ENCODE results near the gene RFX7.
"Not testable (repeated sequence)": the region's sequence is repeated elsewhere in the genome, so short reads cannot be mapped to it uniquely, and the experiment has no call there.

Gene RFX7

DNA sequence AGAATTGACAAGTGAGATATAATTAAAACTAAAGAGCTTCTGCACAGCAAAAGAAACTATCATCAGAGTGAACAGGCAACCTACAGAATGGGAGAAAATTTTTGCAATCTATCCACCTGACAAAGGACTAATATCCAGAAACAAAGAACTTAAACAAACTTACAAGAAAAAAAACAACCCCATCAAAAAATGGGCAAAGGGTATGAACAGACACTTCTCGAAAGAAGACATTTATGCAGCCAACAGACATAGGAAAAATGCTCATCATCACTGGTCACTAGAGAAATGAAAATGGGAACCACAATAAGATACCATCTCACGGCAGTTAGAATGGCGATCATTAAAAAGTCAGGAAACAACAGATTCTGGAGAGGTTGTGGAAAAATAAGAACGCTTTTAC, 88.9 kb downstream of the RFX7 start:
- DNase-seq (ENCODE audit: low read depth, low spot score); H3K27ac ChIP-seq: not testable (repeated sequence)

GRCh38 chr15:56150204-56150603, 93.5 kb downstream of the RFX7 start:
- no peak for DNase-seq (ENCODE audit: low read depth, low spot score)
- no peak overlapping the region for H3K27ac ChIP-seq

- DNase-seq (ENCODE audit: low read depth, low spot score): no peak
These were observed 95.6 kb downstream of the RFX7 start for GRCh38 chr15:56148064-56148463.

GRCh38 chr15:56146756-56147155, 96.9 kb downstream of the RFX7 start:
- H3K27ac ChIP-seq: no peak overlapping the region
- no peak for DNase-seq (ENCODE audit: low read depth, low spot score)

More at GRCh38 chr15:56148064-56148463, 95.6 kb downstream of the RFX7 start:
- H3K27ac ChIP-seq: no peak overlapping the region

DNA sequence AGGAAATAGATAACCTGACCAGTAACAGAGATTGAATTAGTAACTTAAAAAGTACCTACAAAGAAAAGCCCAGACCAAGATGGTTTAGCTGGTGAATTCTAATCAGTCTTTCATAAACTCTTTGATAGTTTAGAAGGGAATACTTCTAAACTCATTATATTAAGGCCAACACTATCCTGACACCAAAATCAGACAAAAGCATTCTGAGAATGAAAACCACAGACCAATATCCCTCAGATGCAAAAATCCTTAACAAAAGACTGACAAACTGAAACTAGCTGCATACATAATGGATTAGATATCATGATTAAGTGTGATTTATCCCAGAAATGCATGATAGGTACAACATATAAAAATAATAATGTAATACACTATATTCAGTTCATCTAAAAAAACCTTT, 115.6 kb downstream of the RFX7 start:
- DNase-seq (ENCODE audit: low read depth, low spot score): no peak
- no peak overlapping the region for H3K27ac ChIP-seq

GRCh38 chr15:56126409-56126808, 117.3 kb downstream of the RFX7 start:
- no peak overlapping the region for H3K27ac ChIP-seq

DNA sequence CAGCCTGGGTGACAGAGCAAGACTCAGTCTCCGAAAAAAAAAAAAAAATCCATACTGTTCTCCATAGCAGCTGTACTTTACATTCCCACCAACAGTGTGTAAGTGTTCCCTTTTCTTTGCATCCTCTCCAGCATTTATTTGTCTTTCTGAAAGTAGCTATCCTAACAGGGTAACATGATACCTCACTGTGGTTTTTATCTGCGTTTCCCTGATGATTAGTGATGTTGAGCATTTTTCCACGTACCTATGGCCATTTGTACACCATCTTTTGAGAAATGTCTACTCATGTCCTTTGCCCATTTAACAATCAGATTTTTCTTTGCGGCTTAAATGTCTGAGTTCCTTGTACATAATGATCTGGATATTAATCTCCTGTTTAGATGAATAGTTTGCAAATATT, 119.3 kb downstream of the RFX7 start:
- no peak for DNase-seq (ENCODE audit: low read depth, low spot score)

More at GRCh38 chr15:56126409-56126808, 117.3 kb downstream of the RFX7 start:
- DNase-seq (ENCODE audit: low read depth, low spot score): no peak

DNA sequence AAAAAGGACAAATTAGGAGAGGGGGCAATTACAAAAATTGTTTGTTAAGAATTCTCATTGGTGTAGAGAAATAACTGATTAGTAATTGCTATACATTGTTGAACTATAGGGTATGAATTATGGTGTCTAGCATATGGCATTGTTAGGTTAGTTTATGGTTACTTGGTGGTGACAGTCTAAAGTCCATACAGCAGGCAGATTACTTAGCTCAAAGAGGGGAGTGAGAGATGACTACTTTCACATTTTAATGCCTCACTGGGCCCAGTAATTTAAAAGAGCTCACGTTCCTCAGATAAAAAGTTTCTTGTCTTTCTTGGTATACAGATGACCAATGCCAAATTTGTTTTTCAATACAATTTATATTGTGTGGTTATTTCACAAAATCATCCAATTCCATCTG, 137.8 kb downstream of the RFX7 start:
- no peak overlapping the region for H3K27ac ChIP-seq
- DNase-seq (ENCODE audit: low read depth, low spot score): no peak

More for the DNA sequence above, 119.3 kb downstream of the RFX7 start:
- H3K27ac ChIP-seq: no peak overlapping the region

GRCh38 chr15:56102441-56102840, 141.2 kb downstream of the RFX7 start:
- no peak overlapping the region for H3K27ac ChIP-seq
- DNase-seq (ENCODE audit: low read depth, low spot score): no peak

DNA sequence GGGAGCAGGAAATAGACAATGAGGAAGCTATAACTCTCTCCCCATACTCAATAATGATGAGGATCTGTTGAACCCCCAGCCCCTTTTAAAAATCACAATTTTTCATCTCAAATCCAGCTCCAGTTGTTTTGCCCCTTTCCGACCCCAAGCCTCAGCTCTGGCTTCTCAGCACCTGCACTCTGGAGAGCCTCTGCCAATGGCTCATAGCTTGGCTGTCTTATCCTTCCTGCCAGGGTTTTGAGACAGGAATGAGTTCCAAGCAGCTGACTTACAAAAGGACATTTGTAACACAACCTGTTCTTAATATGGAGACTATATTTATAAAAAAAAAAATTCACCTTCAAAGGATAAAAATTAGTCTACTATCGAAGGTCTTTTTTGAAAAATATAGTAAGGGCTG, 144.4 kb downstream of the RFX7 start:
- no peak for DNase-seq (ENCODE audit: low read depth, low spot score)
- H3K27ac ChIP-seq: no peak overlapping the region

- DNase-seq (ENCODE audit: low read depth, low spot score): no peak
- H3K27ac ChIP-seq: no peak overlapping the region
These were observed 145.3 kb downstream of the RFX7 start for GRCh38 chr15:56098195-56098863.

GRCh38 chr15:56095406-56095805, 148.3 kb downstream of the RFX7 start:
- no peak for DNase-seq (ENCODE audit: low read depth, low spot score)
- no peak overlapping the region for H3K27ac ChIP-seq

GRCh38 chr15:56094171-56094570, 149.5 kb downstream of the RFX7 start:
- no peak for DNase-seq (ENCODE audit: low read depth, low spot score)
- no peak overlapping the region for H3K27ac ChIP-seq

- DNase-seq (ENCODE audit: low read depth, low spot score): no peak
- H3K27ac ChIP-seq: no peak overlapping the region
These were observed 155.3 kb downstream of the RFX7 start for GRCh38 chr15:56088389-56088788.

- H3K27ac ChIP-seq: no peak overlapping the region
- DNase-seq (ENCODE audit: low read depth, low spot score): no peak
These were observed 157.1 kb downstream of the RFX7 start for GRCh38 chr15:56086566-56086965.

DNA sequence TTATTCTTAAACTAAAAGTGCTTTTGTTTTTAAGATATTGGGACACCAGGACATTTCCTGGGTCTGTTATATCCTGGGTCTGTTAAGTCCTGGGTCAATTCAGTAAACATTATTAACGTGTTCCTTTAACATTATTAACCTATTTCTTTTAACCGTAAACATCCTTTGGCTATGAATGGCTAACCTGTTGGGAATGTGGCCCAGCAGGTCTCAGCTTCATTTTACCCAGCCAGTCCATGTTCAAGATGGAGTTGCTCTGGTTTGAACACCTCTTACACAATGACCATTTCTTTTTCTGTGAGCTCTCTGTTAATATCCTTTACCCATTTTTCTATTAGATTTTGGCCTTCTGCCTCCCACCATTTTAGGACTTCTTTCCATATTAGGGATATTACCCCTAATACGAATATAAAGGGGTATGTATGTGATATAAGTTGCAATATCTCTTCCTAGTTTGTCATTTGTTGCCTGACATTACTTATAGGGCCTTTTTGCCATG, 161.4 kb downstream of the RFX7 start:
- H3K27ac ChIP-seq: peak overlapping the region; percentile 24
- DNase-seq (ENCODE audit: low read depth, low spot score): peak; percentile 33

DNA sequence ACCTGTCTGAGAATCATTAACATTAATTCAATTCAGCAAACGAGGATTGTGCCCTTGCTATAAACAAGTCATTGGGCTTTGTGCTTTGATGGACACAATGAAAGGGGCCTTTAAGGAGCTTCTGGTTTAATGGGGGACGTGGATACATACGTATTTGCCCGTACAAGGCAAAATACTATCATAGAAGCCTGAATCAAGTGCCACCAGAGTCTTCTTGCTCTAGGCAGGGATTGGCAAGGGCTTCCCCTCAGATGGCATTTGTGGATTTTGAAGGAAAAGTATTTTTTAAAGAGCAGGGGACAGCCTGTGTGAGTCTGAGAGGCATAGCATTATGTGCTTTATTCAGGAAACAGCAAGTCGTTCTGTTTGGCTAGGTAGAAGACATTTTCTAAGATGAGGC, 166.6 kb downstream of the RFX7 start:
- DNase-seq (ENCODE audit: low read depth, low spot score): no peak
- no peak overlapping the region for H3K27ac ChIP-seq

- DNase-seq (ENCODE audit: low read depth, low spot score): no peak
- no peak overlapping the region for H3K27ac ChIP-seq
These were observed 167.0 kb downstream of the RFX7 start for GRCh38 chr15:56076640-56077039.

DNA sequence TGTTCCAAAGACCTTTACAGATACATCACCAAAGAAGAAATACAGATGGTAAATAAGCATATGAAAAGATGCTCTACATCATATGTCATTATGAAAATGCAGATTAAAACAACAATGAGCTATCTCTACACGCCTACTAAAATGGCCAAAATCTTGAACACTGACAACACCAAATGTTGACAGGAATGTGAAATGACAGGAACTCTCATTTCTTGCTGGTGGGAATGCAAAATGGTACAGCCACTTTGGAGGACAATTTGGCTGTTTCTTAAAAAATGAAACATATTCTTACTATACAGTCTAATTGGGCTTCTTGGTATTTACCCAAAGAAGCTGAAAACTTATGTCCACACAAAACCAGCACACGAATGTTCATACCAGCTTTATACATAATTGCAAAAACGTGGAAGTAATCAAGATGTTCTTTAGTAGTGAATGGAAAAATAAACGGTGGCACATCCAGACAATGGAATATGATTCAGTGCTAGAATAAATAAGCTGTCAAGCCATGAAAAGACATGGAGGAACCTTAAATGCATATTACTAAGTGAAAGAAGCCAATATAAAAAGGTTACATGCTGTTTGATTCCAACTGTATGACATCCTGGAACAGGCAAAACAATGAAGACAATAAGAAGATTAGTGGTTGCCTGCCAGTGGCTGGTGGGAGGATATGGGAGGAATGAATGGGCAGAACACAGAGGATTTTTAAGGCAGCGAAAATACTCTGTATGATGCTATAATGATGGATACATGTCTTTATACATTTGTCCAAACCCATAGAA, 169.0 kb downstream of the RFX7 start:
- DNase-seq (ENCODE audit: low read depth, low spot score): no peak
- H3K27ac ChIP-seq: no peak overlapping the region

DNA sequence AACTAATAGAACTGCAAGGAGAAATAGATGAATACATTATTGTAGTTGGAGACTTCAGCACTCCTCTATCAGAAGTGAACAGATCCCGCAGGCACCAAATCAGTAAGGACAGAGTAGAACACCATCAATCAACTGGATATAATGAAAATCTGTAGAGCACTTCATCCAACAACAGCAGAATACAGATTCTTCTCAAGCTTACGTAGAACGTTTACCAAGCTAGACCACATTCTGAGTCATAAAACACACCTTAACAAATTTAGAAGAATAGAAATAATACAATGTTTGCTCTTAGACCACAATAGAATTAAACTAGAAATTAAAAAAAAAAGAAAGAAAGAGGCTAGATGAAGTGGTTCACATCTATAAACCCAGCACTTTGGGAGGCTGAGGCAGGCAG, 179.5 kb downstream of the RFX7 start:
- H3K27ac ChIP-seq: no peak overlapping the region
- no peak for DNase-seq (ENCODE audit: low read depth, low spot score)

DNA sequence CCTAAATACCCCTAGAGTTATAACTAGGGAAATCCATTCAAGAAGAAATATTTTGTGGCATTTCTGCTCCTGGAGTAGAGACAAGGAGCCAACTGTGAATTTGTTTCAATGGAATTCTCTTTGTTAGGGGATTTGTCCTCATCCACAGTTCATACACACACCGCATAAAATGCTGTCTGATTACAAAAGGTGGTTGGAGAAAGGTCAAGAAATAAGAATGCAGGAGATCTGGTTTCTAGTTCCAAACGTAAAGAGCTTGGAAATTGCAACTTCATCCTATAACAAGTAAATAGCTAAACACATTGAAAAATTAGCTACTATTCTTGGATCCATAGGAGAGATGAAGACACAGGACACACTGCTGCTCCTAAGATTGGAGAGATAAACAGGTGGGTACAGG, 184.0 kb downstream of the RFX7 start:
- peak overlapping the region; percentile 2 for H3K27ac ChIP-seq
- DNase-seq (ENCODE audit: low read depth, low spot score): no peak

GRCh38 chr15:56058986-56059385, 184.7 kb downstream of the RFX7 start:
- no peak overlapping the region for H3K27ac ChIP-seq
- no peak for DNase-seq (ENCODE audit: low read depth, low spot score)

Data from epithelial cell of prostate (primary cell).